ENCODE measurements around the gene HLA-F.

Gene HLA-F

DNA sequence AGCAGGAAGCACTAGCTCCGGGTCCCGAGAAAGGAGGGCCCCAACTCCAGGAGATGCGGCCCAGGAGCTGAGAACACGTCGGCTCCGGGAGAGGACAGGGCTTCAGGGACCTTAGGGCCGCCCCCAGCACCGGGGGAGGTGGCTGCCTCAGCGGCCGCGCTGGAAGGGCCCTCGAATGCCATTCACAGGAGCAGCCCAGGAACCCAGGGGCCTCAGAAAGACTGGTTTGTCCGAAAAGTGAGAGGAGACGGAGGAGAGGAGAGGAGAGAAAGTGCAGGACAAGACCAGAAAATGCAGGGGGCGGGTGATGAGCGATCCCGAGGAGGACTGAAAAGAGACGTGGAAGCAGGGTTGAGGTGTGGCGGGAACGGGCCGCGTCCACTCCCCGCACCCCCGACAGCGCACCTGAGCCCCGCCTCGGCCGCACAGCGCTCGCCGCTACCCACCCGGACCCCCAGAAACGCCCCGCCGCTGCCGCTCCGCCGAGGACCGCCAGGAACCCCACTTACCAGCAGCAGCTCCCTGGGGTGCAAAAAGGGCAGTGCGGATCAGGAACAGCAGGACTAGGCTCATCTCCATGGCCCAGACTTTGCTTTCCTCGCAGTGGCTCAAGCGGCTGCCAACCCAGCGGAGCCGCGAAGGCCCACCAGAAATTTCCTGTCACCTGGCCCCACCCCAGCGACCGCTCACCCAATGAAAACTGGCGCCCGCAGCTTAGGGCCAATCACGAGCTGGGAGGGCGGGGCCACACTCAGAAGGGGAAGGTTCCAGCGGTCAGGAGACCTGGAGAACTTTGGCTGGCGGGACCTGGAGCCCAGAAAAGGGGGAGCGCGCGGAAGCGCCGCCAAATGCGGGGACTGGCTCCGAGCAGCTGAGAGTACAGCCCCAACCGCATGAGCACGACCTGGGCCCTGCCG, 25.4 kb downstream of the HLA-F start (continued):
- TF ChIP-seq, protein P1, sequence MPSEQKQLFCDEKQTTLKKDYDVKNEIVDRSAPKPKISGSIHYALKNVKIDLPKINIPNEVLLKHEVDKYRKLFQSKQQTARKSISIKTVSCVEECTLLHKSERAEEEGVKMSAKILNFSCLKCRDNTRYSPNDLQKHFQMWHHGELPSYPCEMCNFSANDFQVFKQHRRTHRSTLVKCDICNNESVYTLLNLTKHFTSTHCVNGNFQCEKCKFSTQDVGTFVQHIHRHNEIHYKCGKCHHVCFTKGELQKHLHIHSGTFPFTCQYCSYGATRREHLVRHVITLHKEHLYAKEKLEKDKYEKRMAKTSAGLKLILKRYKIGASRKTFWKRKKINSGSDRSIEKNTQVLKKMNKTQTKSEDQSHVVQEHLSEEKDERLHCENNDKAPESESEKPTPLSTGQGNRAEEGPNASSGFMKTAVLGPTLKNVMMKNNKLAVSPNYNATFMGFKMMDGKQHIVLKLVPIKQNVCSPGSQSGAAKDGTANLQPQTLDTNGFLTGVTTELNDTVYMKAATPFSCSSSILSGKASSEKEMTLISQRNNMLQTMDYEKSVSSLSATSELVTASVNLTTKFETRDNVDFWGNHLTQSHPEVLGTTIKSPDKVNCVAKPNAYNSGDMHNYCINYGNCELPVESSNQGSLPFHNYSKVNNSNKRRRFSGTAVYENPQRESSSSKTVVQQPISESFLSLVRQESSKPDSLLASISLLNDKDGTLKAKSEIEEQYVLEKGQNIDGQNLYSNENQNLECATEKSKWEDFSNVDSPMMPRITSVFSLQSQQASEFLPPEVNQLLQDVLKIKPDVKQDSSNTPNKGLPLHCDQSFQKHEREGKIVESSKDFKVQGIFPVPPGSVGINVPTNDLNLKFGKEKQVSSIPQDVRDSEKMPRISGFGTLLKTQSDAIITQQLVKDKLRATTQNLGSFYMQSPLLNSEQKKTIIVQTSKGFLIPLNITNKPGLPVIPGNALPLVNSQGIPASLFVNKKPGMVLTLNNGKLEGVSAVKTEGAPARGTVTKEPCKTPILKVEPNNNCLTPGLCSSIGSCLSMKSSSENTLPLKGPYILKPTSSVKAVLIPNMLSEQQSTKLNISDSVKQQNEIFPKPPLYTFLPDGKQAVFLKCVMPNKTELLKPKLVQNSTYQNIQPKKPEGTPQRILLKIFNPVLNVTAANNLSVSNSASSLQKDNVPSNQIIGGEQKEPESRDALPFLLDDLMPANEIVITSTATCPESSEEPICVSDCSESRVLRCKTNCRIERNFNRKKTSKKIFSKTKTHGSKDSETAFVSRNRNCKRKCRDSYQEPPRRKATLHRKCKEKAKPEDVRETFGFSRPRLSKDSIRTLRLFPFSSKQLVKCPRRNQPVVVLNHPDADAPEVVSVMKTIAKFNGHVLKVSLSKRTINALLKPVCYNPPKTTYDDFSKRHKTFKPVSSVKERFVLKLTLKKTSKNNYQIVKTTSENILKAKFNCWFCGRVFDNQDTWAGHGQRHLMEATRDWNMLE (tag by site-specific recombination; conservative IDR thresholded peaks at IDR 0.05; ENCODE audit: low read depth): no peak
- TF ChIP-seq ZNF791 (tag by site-specific recombination; IDR thresholded peaks at IDR 0.05) (no peak), GLI4 (tag by site-specific recombination; IDR thresholded peaks at IDR 0.05) (0 out of 2 replicates have a peak, but pooled peaks have one; percentile 28), ZNF335 (tag by site-specific recombination; conservative IDR thresholded peaks at IDR 0.05) (peak; percentile 93), ZNF514 (tag by site-specific recombination; IDR thresholded peaks at IDR 0.05) (no peak), ZBTB7A (tag by site-specific recombination; IDR thresholded peaks at IDR 0.05; ENCODE audit: low read depth) (no peak), ZNF596 (tag by site-specific recombination; IDR thresholded peaks at IDR 0.05) (no peak), EGR2 (tag by site-specific recombination; IDR thresholded peaks at IDR 0.05; ENCODE audit: low read depth) (peak; percentile 42), ZNF785 (tag by site-specific recombination; IDR thresholded peaks at IDR 0.05) (no peak), ZNF324 (tag by site-specific recombination; IDR thresholded peaks at IDR 0.05) (no peak), ZNF837 (tag by site-specific recombination; IDR thresholded peaks at IDR 0.05) (0 out of 2 replicates have a peak, but pooled peaks have one; percentile 33), GFI1B (tag by site-specific recombination; IDR thresholded peaks at IDR 0.05) (no peak), ZNF707 (tag by site-specific recombination; IDR thresholded peaks at IDR 0.05) (no peak), ZNF292 (tag by site-specific recombination; IDR thresholded peaks at IDR 0.05; ENCODE audit: borderline replicate concordance, low read depth) (no peak), ZNF830 (tag by site-specific recombination; IDR thresholded peaks at IDR 0.05; ENCODE audit: low read depth) (no peak), ZNF777 (tag by site-specific recombination; IDR thresholded peaks at IDR 0.05; ENCODE audit: borderline replicate concordance) (peak; percentile 57; the same call in 1 of the 2 replicates), KLF8 (tag by site-specific recombination; IDR thresholded peaks at IDR 0.05) (peak; percentile 54; the same call in 1 of the 2 replicates), ZNF664 (tag by site-specific recombination; IDR thresholded peaks at IDR 0.05) (no peak), ZNF544 (tag by site-specific recombination; IDR thresholded peaks at IDR 0.05) (no peak)
- TF ChIP-seq, protein P2, sequence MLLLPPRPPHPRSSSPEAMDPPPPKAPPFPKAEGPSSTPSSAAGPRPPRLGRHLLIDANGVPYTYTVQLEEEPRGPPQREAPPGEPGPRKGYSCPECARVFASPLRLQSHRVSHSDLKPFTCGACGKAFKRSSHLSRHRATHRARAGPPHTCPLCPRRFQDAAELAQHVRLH (tag by site-specific recombination; IDR thresholded peaks at IDR 0.05): no peak
- TF ChIP-seq, protein P3, sequence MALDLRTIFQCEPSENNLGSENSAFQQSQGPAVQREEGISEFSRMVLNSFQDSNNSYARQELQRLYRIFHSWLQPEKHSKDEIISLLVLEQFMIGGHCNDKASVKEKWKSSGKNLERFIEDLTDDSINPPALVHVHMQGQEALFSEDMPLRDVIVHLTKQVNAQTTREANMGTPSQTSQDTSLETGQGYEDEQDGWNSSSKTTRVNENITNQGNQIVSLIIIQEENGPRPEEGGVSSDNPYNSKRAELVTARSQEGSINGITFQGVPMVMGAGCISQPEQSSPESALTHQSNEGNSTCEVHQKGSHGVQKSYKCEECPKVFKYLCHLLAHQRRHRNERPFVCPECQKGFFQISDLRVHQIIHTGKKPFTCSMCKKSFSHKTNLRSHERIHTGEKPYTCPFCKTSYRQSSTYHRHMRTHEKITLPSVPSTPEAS (tag by site-specific recombination; IDR thresholded peaks at IDR 0.05): no peak
- TF ChIP-seq, protein P4, sequence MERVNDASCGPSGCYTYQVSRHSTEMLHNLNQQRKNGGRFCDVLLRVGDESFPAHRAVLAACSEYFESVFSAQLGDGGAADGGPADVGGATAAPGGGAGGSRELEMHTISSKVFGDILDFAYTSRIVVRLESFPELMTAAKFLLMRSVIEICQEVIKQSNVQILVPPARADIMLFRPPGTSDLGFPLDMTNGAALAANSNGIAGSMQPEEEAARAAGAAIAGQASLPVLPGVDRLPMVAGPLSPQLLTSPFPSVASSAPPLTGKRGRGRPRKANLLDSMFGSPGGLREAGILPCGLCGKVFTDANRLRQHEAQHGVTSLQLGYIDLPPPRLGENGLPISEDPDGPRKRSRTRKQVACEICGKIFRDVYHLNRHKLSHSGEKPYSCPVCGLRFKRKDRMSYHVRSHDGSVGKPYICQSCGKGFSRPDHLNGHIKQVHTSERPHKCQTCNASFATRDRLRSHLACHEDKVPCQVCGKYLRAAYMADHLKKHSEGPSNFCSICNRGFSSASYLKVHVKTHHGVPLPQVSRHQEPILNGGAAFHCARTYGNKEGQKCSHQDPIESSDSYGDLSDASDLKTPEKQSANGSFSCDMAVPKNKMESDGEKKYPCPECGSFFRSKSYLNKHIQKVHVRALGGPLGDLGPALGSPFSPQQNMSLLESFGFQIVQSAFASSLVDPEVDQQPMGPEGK (tag by site-specific recombination; IDR thresholded peaks at IDR 0.05): 0 out of 2 replicates have a peak, but pooled peaks have one; percentile 37
- TF ChIP-seq, protein P5, sequence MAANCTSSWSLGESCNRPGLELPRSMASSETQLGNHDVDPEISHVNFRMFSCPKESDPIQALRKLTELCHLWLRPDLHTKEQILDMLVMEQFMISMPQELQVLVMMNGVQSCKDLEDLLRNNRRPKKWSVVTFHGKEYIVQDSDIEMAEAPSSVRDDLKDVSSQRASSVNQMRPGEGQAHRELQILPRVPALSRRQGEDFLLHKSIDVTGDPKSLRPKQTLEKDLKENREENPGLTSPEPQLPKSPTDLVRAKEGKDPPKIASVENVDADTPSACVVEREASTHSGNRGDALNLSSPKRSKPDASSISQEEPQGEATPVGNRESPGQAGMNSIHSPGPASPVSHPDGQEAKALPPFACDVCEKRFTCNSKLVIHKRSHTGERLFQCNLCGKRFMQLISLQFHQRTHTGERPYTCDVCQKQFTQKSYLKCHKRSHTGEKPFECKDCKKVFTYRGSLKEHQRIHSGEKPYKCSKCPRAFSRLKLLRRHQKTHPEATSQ (tag by site-specific recombination; IDR thresholded peaks at IDR 0.05): no peak
- TF ChIP-seq, protein P6, sequence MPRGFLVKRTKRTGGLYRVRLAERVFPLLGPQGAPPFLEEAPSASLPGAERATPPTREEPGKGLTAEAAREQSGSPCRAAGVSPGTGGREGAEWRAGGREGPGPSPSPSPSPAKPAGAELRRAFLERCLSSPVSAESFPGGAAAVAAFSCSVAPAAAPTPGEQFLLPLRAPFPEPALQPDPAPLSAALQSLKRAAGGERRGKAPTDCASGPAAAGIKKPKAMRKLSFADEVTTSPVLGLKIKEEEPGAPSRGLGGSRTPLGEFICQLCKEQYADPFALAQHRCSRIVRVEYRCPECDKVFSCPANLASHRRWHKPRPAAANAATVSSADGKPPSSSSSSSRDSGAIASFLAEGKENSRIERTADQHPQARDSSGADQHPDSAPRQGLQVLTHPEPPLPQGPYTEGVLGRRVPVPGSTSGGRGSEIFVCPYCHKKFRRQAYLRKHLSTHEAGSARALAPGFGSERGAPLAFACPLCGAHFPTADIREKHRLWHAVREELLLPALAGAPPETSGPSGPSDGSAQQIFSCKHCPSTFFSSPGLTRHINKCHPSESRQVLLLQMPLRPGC (tag by site-specific recombination; IDR thresholded peaks at IDR 0.05): no peak; the same call in 1 of the 2 replicates
- TF ChIP-seq, protein P7, sequence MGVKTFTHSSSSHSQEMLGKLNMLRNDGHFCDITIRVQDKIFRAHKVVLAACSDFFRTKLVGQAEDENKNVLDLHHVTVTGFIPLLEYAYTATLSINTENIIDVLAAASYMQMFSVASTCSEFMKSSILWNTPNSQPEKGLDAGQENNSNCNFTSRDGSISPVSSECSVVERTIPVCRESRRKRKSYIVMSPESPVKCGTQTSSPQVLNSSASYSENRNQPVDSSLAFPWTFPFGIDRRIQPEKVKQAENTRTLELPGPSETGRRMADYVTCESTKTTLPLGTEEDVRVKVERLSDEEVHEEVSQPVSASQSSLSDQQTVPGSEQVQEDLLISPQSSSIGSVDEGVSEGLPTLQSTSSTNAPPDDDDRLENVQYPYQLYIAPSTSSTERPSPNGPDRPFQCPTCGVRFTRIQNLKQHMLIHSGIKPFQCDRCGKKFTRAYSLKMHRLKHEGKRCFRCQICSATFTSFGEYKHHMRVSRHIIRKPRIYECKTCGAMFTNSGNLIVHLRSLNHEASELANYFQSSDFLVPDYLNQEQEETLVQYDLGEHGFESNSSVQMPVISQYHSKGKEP (tag by site-specific recombination; IDR thresholded peaks at IDR 0.05): no peak
